GM18517 (cell line): Measurements from ENCODE around the gene CYP2J2.
A peak's percentile ranks its signal among the peaks of the same experiment; 100 is the strongest.
"Not testable (repeated sequence)": the region's sequence is repeated elsewhere in the genome, so short reads cannot be mapped to it uniquely, and the experiment has no call there.

Experiments used
- ATAC-seq: cut with Tn5 transposase; IDR thresholded peaks from one replicate; pipeline ENCODE4 v1.9.1; 2021; ENCODE audit warnings: mild to moderate bottlenecking, moderate library complexity; ENCODE audit not compliant: unreplicated experiment

Gene CYP2J2, protein sequence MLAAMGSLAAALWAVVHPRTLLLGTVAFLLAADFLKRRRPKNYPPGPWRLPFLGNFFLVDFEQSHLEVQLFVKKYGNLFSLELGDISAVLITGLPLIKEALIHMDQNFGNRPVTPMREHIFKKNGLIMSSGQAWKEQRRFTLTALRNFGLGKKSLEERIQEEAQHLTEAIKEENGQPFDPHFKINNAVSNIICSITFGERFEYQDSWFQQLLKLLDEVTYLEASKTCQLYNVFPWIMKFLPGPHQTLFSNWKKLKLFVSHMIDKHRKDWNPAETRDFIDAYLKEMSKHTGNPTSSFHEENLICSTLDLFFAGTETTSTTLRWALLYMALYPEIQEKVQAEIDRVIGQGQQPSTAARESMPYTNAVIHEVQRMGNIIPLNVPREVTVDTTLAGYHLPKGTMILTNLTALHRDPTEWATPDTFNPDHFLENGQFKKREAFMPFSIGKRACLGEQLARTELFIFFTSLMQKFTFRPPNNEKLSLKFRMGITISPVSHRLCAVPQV

DNA sequence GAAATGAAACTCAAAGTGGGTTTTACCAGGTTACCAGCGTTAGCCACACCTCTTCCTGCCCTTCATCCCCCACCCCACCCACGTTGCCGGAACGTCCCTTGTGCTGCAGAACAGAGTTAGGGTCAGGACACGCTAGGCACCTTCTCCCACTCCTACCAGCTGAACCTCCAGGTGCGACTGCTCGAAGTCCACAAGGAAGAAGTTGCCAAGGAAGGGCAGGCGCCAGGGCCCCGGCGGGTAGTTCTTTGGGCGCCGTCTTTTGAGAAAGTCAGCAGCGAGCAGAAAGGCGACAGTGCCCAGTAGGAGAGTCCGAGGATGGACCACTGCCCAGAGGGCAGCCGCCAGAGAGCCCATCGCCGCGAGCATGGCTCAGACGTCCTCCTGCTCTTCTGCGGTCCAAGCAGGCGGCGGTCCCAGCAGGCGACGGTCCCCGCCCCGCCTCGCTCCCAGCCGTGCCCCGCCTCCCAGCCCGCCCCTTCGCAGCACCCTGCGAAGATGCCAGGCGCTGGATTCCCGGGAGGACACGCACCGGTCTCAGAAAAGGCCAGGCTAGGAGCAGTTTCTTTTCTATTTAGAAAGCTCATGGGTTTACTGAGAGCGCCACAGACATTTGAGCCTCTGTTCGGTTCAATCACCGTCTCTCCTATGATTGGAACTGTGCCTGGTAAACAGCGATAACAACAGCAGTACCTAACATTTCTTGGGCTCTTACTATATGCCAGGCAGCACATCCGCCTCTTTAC, at the start of gene CYP2J2:
CYP2J2 (minus strand) TSS at position 393 of the 743 bp plus-strand sequence; CDS start at position 366, 27 bp downstream.
- ATAC-seq: peak; percentile 51

DNA sequence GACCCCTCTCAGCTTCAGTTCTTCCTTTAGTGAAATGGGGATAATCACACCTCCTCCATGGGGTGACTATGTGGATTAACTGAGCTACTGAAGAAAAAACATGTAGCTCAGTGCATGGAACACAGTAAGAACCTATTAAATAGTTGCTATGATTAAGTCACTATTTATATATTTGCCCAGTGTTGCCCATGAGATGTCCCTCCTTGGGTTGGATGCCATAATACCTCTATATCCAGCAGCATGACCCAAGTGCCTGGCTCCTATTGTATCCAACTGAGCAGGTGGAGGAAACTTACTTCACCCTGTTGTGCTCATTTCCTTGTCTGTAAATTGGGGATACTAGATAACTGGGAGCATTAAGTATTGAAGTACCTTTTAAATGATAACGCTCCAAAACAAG, 47.1 kb upstream of the CYP2J2 start:
- ATAC-seq: no peak

DNA sequence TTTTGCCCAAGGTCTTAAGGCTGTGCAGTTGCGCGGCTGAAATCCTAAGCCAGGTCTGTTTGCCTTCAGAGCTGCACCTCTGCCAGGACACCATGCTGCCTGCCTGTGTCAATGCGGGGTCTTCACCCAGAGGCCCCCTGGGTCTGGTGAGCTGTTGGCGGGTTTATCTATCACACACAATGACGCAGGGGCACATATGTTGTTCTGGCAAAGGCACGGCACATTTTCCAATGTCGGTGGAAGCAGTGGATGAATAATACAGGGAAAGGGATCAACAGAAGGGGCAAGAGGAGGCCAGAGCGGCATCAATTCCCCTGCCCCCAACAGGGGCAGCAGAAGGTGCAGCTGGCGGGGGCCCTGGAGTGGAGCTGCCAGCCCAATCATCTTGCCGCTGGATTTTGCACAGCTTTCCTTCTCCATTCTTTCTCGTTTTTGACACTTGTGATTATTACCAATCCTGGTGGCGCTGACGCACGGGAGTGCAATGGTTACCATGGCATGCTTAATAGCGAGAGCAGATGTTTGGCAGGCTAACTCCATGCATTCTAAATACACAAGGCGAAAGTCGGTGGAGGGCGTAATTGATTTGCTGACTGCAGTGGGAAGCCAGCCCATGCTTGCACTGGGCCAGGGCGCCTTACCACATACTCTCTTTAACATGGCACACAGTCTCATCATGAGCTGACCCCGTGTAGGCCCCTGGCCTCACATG, 45.8 kb upstream of the CYP2J2 start:
- ATAC-seq: no peak

DNA sequence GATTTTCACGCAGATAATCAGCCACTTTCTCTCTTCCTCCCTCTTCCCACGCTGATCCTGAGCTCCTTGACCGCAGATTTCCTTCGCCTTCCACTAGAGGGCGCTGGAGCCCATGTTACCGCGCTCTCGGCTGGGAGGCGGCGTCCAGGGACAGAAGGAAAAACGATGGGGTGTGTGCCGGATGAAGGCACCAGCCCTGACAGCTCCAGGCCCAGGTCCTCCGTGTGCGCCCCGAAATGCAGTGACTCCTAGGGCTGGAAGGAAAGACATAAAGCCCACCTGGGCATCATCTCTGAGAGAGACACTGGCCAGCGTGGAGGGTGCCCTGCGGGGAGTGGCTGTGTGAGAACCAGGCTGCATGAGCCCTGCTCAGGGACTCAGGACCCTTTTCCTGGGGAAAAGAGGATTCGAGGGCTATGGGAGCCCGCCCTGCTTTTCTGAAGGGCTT, 44.9 kb upstream of the CYP2J2 start:
- ATAC-seq: no peak

DNA sequence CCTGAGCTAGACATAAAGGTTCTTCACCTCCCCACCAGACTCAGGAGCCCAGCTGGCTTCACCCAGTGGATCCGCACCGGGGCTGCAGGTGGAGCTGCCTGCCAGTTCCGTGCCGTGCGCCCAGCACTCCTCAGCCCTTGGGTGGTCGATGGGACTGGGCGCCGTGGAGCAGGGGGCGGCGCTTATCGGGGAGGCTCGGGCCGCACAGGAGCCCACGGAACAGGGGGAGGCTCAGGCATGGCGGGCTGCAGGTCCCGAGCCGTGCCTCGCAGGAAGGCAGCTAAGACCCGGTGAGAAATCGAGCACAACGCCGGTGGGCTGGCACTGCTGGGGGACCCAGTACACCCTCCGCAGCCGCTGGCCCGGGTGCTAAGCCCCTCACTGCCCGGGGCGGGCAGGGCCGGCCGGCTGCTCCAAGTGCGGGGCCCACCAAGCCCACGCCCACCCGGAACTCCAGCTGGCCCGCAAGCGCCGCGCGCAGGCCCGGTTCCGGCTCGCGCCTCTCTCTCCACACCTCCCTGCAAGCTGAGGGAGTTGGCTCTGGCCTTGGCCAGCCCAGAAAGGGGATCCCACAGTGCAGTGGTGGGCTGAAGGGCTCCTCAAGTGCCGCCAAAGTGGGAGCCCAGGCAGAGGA, 43.1 kb upstream of the CYP2J2 start:
- not testable (repeated sequence) for ATAC-seq

DNA sequence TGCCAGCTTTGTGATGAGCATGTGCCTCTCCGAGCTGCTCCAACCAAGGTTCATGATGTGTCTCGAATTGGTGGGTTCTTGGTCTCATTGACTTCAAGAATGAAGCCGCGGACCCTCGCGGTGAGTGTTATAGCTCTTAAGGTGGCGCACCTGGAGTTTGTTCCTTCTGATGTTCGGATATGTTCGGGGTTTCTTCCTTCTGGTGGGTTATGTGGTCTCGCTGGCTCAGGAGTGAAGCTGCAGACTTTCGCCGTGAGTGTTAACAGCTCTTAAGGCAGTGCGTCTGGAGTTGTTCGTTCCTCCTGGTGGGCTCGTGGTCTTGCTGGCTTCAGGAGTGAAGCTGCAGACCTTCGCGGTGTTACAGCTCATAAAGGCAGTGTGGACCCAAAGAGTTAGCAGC, 42.2 kb upstream of the CYP2J2 start:
- ATAC-seq: not testable (repeated sequence)

DNA sequence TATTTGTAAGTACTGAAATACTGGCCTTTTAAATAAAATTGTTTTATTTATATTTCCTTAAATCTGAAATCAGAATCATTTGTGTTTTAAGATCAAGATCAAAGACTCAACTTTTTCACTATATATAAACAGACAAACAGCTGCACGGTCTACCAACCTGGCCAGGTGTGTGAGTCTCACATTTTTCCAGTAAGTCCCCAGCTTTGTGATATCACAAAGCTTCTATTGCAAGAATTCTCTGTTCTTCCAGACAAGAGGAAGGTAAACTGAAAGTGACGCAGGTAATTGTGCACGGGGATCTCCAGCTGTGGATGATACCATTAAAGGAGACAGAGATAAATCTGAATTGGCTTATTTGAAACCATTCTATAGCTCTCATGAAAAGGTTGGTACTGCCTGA, 41.2 kb upstream of the CYP2J2 start:
- no peak for ATAC-seq

DNA sequence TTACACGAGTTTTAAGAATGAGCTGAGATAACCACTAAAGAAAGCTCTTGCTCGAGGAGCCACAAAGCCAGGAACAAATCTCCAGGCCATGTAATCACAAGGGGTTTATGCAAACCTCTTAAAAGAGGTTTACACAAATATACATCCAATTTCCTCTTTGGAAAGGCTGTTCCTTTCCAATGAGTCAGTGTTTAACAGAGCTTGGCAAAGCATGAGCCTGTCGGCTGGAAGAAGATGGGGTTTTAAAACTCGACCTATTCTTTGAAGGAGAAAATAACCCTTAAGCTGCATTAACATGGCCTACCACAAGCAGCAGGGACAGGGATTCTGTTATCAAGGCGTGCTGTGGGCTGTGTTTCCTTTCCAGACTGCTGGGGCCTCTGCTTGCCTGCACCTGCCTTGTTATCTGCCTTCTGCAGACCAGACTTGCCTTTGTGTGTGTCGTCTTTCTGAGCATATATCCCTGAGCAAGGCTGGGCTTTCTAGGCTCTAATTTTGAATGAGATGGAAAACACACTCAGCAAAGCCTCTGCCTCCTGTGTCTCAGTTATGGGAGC, 40.6 kb upstream of the CYP2J2 start:
- no peak for ATAC-seq

DNA sequence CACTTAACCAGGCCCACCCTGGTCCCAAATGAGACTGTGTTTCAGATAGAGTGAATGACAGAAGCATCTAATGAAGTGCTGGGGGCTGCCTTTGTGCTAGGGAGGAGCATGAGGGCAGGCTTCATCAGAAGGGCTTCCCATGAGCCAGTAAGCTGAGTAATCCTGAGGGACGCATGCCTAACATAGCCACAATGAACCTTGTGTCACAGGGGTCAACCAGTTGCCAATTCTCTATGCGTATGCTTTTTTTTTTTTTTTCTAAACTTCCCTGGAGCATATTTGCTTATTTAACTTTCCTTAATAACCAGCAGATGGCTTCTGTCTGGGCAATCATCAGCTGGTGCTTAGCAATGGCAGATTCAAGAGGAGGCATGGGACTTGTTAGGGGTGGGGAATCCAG, 25.5 kb upstream of the CYP2J2 start:
- no peak for ATAC-seq

DNA sequence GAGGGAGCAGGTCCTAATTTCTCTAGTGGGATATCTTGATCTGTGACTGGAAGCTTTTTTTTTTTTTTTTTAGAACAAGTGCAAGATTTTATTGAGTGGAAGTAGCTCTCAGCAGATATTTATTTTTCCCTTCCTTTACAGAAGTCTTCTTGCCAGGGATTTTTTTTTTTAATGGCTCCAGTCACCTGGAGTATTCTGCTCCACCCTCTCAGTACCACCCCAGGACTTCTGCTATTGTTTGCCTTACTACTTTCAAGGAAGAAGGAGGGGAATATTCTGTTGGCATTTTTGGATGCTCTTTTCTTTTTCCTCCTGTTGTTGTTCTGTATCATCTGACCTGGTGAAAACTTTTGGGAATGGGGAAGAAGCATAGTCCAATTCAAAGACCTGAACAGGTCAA, 23.1 kb upstream of the CYP2J2 start:
- no peak for ATAC-seq

DNA sequence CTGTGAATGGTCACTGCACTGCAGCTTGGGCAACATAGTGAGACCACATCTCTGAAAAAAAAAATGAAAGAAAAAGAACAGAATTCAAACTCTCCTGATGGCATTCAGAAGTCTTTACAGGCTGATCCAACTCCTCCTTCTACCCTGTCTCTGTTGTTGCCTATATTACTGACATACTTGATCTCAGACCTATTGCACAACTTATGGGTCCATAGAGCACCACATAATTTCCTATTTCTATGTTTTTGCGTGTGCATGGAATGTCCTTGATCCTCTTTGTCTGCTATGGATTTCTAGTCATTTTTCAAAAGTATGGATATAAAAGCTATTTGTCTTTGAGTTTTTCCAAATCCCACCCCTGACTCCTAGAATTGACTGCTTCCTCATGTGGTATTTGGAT, 22.4 kb upstream of the CYP2J2 start:
- no peak for ATAC-seq

DNA sequence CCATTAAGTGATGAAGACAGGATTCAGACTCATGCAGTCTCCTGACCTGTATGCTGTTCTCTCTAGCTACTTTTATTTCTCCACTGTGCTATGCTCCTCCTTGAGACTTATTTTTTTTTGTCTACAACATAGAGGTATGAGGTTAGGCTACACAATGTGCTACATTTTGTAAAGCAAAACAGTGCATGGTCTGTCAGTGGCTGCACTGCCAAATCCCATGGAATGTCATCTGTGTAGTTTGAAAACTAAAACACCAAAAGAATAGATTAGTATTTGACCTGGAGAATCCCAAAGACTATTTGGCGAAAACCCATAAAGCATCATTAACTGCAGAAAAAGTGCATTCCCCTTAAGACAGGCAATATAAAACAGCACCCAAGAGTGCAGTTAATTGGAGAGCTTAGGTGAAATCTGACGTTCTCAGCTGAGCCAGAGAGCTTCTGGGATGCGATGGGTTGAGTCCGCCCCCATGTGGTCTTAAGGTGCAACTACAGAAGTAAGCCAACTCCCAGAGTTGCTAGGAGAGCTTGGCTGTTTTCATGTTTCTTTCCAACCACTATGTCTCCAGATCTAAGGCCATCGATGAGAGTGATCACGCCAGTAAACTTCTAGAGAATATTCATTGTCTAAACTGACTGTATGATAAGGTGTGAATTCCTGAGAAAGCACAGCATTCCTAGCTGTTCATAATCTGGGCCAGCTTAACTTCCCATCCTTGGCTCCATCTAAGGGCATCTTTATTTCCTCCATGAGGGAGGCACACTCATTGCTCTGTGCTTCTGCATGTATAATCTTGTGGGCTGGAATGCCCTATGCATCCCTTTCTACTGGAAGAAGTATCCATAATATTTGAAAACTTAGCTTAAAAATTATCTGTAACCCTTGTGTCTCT, 20.7 kb upstream of the CYP2J2 start:
- peak; percentile 87 for ATAC-seq

DNA sequence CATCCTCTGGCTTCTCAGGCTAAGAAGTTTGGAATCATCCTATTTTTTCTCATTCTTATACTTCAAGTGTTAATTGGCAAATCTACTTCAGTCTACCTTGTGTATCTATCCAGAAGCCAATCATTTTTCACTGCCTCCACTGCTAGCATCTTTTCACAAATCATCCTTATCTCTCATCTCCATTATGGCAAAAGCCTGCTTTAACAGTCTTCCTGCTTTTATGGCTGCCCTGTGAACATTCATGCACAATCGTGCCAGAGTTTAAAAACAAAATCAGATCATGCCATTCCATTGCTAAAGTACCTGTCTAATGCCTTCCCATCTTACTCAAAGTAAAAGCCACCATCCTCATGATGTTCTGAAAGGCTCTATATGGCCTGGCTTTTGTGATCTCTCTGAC, 19.2 kb upstream of the CYP2J2 start:
- ATAC-seq: no peak

DNA sequence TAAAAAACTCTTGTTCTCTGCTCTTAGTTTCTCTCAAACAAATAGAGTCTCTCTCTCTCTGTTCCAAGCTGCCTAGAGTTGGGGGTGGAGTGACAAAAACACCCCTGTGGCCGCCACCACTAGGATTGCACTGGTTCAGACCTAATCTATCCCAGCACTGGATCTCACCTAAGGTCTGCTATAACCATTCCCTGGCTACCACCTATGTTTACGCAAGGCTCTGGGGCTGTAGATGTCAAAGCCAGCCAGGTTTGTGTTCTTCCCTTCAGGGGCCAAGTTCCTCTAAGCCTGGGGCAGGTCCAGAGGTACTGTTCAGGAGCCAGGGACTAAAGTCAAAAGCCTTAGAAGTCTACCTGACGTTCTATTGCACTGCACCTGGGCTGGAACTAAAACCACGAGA, 12.8 kb upstream of the CYP2J2 start:
- ATAC-seq: no peak

DNA sequence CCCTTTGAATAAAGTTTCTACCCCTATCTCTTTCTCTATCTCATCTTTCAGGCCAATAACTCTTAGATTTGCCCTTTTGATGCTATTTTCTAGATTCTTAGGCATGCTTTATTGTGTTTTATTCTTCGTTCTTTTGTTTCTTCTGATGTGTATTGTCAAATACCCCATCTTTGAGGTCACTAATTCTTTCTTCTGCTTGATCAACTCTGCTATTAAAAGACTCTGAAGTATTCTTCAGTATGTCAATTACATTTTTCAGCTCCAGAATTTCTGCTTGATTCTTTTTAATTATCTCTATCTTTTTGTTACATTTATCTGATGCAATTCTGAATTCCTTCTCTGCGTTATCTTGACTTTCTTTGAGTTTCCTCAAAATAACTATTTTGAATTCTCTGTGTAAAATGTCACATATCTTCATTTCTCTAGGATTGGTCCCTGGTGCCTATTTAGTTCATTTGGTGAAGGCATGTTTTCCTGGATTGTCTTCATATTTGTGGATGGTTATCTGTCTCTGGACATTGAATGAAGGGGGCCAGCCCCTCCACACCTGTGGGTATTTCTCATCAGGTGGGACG, 11.2 kb upstream of the CYP2J2 start:
- no peak for ATAC-seq

DNA sequence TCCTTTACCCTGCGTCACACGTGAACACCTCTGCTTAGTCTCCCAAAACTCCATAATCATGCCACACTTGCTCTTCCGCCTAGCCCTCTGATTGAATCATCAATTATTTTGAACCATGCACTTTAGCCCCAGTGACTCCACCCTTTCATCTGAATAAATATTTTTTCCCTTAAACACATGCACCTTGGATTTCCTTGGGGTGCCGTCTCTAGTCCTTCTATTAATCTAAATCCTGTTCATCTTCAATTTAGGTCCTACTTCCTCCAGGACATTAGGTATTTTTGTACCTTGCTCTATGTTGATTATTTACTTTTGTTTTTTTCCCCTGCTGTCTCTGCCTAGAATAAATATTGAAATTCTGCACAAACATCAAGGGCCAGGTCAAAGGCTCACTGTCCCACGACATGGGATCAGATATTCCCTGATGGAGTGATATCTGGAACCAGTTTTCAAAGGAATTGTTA, 9.8 kb upstream of the CYP2J2 start:
- ATAC-seq: no peak

DNA sequence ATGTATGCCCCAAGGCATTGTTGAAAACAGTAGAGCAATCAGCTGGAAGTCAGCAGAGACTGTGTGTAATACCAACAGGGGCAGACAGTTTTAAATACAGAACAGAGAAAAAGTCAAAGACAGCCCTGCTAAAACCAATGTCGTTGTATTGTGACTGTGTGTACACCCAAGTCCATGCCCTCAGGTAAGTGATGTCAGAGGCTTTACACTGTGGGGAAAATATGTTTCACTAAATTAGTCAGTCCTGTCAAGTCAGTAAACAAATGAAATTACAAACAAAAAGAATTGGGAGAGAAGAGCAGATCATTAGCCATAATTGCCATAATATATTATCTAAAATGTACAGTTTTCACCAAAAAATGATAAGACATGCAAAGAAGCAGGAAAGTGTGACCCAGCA, 2.4 kb upstream of the CYP2J2 start:
- no peak for ATAC-seq

DNA sequence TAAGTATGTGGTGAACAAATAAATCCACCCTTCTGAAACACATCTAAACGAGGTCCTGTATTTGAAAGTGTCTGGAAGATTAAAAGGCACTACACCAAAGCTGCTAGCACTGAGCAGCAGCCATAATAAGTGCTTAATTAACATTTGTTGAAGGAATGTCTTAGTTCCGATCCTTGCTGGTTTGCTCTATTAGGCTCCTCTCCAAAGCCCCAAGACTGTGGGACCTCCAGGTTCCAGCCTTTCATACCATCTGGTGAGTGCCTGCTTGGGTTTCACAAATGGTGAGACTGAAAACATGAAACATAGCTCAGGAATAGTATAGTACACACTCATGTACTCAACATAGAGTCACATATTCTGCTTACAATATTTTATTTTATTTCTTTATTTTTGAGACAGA, 640 bp upstream of the CYP2J2 start:
- no peak for ATAC-seq

DNA sequence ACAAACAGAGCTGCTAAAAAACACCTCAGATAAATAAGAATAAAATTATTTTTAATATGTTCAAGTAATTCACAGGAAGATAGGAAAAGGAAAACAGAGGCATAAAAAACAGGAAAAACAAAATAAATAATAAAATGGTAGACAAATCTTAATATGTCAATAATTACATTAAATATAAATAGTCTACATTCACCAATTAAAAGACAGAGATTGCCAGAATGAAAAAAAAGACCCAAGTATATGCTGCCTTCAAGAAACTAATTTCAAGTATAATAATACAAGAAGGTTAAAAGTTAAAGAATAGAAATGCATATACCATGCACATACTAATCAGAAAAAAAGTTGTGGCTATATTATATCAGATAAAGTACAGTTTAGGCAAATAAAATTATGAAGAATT, 1.9 kb downstream of the CYP2J2 start:
- no peak for ATAC-seq
